NCI-H2029 (cell line): ENCODE data around the gene PDZD7.
"Not testable (repeated sequence)": the region's sequence is repeated elsewhere in the genome, so short reads cannot be mapped to it uniquely, and the experiment has no call there.

ENCODE experiments used
- DNase-seq: peaks from one replicate; lab custom pipeline; 2025; lab: John Stamatoyannopoulos, UW

Gene PDZD7

GRCh38 chr10:101040851-101041250, 9.9 kb upstream of the PDZD7 start:
- no peak for DNase-seq

GRCh38 chr10:101040061-101040460, 9.1 kb upstream of the PDZD7 start:
- DNase-seq: no peak

GRCh38 chr10:101038484-101038883, 7.6 kb upstream of the PDZD7 start:
- DNase-seq: no peak

GRCh38 chr10:101036726-101037125, 5.8 kb upstream of the PDZD7 start:
- no peak for DNase-seq

- DNase-seq: no peak
Measured at GRCh38 chr10:101035916-101036702, 5.2 kb upstream of the PDZD7 start.

GRCh38 chr10:101035314-101035713, 4.4 kb upstream of the PDZD7 start:
- no peak for DNase-seq

- DNase-seq: not testable (repeated sequence)
Measured at GRCh38 chr10:101034404-101034803, 3.5 kb upstream of the PDZD7 start.

- DNase-seq: no peak
Measured at GRCh38 chr10:101033276-101033675, 2.3 kb upstream of the PDZD7 start.

GRCh38 chr10:101032637-101033224, 1.8 kb upstream of the PDZD7 start:
- peak; percentile 16 for DNase-seq

GRCh38 chr10:101031796-101032636, 1.1 kb upstream of the PDZD7 start:
- peak; percentile 7 for DNase-seq

- DNase-seq: no peak
Measured at GRCh38 chr10:101030496-101031127, 317 bp downstream of the PDZD7 start.

GRCh38 chr10:101029520-101030295, 1.2 kb downstream of the PDZD7 start:
- no peak for DNase-seq

GRCh38 chr10:101028446-101029337, 2.2 kb downstream of the PDZD7 start:
- DNase-seq: no peak

GRCh38 chr10:101027106-101027720, 3.7 kb downstream of the PDZD7 start:
- DNase-seq: no peak

GRCh38 chr10:101022967-101023705, 7.8 kb downstream of the PDZD7 start:
- no peak for DNase-seq

- no peak for DNase-seq
Measured at GRCh38 chr10:101021692-101022251, 9.2 kb downstream of the PDZD7 start.

GRCh38 chr10:101021239-101021638, 9.7 kb downstream of the PDZD7 start:
- no peak for DNase-seq

- DNase-seq: no peak
Measured at GRCh38 chr10:101020427-101021075, 10.4 kb downstream of the PDZD7 start.

GRCh38 chr10:101019440-101019703, 11.6 kb downstream of the PDZD7 start:
- no peak for DNase-seq
